CD4-positive, alpha-beta T cell treated with Interleukin-6 for 4 hours (primary cell): ENCODE measurements around the gene IQCE.
"Not testable (repeated sequence)": the region's sequence is repeated elsewhere in the genome, so short reads cannot be mapped to it uniquely, and the experiment has no call there.

Source experiments
- DNase-seq: peaks from one replicate; pipeline ENCODE4 v3.0.0-alpha.2; 2020; ENCODE audit warnings: mixed read lengths

The IQCE gene

DNA sequence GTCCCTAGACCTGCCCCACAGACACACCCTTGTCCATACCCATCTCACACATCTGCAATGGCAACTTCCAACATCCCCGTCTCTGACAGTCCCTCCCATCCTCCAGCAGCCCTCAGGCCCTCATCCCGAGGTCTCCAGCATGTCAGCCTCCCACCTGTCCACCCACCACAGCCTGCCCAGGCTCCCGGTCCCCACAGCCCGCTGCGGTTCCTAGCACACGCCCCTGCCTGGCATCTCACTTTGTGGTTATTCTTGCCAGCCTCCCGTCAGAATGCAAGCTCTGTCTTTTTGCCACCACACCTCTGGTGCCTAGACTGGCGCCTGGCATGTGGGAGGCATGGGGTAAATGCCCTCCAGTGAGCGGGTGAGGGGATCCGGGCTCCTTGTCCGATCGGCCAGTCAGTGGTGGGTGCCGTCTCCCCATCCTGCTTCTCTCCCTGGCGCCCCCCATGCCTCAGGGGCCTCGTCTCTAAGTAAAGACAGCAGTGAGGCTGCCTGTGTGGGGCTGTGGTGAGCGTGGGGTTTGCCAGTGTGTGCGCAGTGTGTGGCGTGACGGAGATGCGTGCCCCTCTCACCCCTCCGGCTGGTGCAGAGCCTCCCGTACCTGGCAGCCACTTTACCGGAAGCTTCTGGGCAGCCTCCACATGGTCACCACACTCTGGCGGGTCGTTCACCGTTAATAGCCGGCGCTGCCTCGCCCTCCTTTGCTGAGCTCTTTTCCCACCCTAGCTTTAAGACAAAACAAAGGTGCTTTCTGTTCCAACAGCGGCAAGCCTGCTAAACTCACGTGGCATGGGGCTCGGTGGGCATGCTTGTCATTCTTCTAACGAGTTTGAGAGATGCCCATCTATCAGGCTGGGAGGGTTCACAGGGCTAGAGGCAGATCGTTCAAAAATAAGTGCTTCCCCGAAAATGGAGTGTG lies 44.5 kb downstream of the IQCE start:
- DNase-seq = no peak

DNA sequence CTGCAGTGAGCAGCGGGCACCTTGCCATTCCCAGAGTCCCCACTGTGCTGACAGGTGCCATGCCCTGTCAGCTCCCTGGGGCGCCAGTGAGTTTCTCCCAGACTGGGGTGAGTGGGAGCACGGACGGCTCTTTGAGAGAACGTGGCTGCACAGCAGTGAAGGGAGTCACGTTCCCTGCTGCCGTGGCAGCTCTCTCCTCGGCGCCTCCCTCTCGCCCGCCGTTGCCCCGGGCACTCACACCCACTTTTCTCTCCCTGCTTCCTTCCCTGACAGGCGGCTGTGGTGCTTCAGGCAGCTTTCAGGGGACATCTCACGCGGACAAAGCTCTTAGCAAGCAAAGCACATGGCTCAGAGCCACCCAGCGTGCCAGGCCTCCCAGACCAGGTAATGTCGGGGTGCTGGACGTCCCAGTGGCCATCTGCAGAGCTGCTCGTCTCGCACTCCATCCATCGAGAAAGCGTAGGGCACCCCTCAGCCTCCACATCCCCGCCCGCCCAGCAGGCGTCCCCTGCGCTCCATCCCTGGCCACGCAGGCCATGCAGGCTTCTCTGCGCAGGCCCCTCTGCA lies 45.9 kb downstream of the IQCE start:
- no peak for DNase-seq

- no peak for DNase-seq
These were observed 47.1 kb downstream of the IQCE start for GRCh38 chr7:2605608-2606538.

- no peak for DNase-seq
These were observed 47.8 kb downstream of the IQCE start for GRCh38 chr7:2606539-2606936.

GRCh38 chr7:2607122-2607922 lies 48.5 kb downstream of the IQCE start:
- DNase-seq = no peak

DNA sequence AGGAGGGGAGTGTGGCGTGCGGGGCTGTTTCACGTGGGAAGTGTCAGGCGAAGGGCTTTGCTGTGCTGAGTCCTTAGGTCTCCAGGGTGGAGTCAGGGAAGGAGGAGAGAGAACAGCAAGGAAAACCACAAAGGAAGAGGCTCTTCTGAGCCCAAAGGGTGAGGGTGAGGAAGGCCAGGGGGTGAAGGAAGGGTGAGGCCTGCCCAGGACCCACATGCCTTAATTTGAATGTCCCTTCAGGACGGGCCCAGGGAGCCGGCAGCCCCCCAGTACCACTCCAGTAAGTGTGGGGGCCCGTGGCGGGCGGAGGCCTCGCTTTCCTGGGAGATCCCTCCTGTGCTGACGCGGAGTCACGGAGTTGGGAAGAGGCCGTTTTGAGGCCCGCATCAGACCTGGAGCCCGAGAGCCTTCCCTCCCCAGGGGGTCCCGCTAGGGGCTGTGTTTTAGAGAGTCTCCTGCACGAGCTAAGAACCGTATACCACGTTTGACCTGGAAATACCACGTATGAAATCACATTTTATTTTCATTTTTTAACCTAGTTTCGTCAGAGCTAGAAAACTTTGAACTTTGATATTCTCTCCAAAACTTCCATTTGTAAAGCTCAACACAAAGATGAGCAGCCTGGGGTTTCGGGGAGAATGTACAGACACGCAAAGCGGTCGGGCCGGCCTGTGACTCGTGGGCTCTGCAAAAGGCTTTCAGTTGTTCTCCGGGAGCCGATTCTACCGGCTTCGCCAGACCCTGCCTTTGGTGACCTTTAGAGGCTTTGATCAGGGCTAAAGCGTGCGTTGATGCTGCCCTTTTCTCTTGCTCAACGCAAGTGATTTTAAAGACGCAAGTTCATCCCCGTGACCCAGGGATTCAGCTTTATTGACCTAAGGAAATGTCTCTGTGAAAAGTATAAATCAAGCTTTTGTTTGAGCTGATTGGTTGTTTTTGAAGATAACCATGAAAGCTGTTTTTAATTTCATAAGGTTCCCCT lies 49.4 kb downstream of the IQCE start:
- DNase-seq = no peak

GRCh38 chr7:2608921-2609411 lies 50.2 kb downstream of the IQCE start:
- peak; percentile 36 for DNase-seq

DNA sequence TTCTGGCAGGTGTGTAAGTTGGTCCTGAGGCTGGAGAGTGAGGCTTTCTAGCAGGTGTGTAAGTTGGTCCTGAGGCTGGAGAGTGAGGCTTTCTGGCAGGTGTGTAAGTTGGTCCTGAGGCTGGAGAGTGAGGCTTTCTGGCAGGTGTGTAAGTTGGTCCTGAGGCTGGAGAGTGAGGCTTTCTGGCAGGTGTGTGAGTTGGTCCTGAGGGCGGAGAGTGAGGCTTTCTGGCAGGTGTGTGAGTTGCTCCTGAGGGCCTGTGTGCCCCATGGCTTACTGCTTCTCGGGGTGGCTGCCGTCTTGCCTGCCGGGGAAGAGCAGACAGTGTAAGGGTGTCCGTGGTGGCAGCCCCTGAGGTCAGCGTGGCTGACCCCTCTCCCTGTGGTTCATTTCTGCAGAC lies 50.9 kb downstream of the IQCE start:
- DNase-seq = not testable (repeated sequence)

DNA sequence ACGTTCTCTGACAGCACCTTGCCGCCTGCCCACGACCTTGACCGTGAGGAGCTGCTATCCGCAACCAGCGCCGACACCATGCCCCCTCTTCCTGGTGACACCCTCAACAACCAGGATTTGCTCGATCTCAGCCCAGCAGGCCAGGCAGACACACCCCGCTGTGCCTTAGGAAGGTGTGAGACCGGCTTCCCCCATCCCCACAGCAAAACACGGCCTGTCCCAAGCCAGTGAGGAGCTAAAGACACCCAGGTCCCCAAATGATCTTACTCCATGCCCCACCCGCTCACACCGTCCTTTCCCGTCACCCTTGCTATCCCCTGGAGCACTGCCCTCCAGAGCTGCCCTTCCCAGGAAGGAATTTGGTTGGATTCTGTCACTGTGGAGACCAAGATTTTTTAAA lies 51.7 kb downstream of the IQCE start:
- no peak for DNase-seq

GRCh38 chr7:2610898-2611297 lies 52.1 kb downstream of the IQCE start:
- no peak for DNase-seq

DNA sequence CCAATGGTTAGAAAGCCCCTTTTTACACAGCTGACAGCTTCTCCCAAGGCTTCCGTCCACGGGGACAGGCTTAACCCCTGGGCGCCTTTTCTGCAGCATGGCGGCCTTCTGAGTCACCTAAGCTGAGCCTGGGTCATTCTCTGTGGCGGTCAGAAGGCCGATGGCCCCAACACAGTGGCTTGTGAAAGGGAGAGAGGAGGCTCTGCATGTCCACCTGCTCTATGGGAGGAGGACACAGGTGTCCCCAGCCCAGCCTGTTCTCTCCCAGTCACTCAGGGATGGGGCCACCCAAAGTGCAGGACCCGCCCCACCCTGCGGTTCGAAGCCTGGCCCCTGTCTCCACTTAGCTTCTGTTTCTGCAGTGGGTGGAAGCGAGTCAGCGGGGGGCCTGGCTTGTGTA lies 52.6 kb downstream of the IQCE start:
- DNase-seq = no peak

DNA sequence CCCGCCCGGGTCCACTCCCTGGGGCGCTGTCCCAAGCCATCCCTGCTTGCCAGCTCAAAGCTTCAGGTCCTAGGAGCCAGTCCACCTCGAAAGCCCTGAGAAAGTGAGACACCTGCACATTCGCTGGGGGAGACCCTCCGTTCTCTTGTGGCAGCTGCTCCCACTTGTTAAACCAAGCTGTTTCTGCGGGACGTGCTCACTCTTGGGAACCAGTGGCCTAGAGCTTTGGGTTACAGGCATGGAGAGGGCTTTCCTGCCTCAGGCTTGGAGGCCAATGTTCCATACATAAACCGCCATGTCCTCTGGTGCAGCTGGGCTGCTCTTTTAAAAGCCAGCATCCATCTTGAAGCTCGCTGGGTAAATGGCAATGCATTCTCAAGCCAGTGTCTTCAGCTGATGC lies 53.1 kb downstream of the IQCE start:
- no peak for DNase-seq

DNA sequence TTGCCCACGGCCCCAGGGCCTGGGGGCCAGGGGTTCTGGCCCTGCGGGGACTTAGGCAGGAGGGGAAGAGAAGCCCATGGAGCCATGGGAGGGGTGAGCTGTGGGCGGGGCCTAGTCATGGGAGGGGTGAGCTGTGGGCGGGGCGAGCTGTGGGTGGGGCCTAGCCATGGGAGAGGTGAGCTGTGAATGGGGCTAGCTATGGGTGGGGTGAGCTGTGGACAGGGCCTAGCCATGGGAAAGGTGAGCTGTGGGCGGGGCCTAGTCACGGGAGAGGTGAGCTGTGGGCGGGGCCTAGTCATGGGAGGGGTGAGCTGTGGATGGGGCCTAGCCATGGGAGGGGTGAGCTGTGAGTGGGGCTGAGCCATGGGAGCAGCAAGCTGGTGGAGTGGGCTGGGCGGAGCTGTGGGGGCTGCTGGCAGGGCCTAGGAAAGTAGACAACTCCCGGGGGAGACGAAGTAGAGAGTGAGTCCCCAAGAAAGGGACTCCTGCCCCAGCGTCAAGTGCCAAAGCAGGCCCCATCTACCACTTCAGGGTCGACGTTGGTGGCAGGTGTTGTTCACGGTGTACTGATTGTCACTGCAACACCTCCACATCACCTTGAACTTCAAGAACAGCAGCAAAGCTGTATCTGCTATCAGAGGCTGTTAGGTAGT lies 53.8 kb downstream of the IQCE start:
- DNase-seq = no peak

DNA sequence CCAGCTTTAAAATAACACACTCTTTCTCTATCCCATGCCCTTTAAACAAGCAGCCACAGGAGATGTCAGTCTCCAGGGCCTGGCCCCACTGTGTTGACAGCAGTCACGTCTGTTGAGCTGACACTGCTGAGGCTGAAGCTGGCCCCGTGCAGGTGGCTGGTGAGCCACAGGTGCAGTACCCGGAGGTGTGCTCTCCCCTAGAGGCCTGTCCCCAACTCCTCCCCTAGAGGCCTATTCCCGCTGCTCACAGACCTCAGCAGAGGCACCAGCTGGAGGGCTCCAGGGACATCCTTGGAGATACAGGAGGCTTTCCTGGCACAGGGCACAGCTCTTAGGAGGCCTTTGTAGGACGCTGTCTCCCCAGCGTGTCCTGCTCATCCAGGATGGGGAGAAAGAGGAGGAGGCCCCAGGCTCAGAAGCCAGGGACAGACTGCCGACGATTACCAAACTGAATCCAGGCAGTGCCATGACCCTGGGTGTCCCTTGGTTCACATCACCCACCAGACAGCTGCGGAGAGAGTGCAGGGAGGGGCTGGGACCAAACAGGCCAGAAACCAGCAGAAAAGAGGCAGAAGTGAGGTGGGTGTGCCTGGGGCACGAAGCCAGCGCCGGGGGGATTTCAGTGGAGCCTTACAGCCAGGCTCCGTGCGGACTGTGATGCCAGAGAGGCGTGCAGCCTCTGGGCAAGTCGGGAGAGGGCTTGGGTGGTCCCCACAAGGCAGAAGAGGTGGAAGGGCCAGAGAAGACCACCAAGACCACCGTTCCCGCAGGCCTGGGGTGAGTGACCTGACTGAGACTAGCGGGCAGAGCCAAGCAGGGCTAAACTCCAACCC lies 54.5 kb downstream of the IQCE start:
- no peak for DNase-seq

GRCh38 chr7:2613931-2614600 lies 55.3 kb downstream of the IQCE start:
- DNase-seq = no peak

DNA sequence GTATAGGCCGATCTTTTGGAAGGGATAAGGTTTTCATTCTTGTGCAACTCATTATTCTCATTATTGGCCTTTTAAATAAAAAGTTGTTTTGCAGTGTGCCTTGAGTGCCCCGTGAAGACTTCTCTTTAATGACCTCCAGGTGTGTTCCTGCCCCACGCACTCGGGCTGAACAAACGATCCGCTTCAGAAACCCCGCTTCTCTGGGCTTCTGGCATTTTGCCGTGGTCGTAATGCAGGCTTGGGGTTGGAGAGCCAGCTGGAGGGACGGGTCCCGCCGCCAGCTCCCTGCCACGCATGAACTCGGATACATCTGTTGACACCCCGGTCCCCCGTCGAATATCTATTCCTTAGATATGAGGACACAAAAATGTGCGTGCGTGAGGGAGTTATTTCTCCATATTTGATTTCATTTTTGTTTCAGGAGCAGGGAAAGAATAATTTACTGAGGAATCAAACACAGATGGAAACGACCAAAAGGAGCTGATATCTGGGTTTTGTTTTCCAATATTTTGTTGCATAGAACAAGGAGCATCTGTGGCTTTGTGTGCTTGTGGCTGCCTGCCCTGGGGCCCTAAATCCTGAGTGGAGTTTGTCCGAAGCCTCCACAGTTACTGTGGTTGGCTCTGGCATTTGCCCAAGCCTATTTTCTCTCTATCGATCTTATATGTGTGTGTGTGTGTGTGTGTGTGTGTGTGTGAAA lies 56.0 kb downstream of the IQCE start:
- DNase-seq = no peak

DNA sequence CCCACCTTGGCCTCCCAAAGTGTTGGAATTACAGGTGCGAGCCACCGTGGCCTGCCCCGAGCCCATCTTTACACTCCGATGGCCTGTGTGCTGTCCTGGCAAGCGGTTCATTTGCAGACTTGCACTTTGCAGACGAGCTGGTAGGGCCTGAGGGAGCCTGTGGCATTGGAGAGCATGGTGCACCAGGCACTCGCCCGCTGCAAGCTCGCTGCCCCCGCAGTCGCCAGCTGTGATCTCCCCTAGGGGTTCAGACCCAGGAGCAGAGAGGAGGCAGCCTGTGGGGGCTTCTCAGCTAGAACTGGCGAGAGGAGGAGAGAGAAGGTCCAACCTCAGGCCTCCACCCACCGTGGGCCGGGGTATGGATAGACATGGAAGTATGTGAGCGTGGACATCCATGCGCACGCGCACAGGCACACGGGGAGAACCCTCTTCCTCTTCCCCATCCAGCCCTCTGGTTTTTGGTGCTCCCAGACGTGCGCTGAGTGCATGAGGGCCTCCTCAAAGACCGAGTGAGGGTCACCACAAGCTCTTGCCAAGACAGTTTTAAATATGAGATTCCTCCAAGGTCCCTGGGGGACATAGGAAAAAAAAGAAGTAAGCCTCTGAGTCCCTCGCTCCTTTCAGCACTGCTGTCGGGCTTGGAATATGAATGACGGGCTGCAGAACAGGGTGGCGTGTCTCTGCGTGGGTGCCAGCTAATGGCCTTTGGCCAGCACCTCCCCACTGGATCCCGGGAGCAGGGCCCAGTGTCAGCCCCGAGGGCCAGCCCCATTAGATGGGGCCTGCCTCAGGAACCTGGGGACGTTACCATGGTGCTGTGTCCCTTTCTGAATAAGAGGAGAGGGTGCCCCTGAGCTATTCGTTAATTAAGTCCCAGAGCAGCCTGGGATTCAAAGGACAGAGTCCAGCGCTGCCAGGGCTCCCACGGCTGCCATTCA lies 57.9 kb downstream of the IQCE start:
- DNase-seq = no peak
